Naive thymus-derived CD8-positive, alpha-beta T cell (primary cell): ENCODE results near the gene PKLR. TPM values are rescaled to one million over a fixed set of nuclear protein-coding genes. Genes with fewer than 3 reads are reported as not detected.

ENCODE experiments used
- ATAC-seq, 2 donors: fragments of 150-1000 bp; cut with Tn5 transposase in 1 of 2; sonication (Bioruptor Pico), chemical (Tn5 transposase) in 1 of 2; 1 replicate in 1 of 2; 2 replicates in 1 of 2; pipeline ENCODE4 v1.10.0; 2021; ENCODE audit warnings: mild to moderate bottlenecking in 2 of 2, moderate library complexity in 2 of 2
- POLR2A ChIA-PET: fragments of 350-600 bp; sonication (Branson Sonifier 250); formaldehyde crosslinking; loops from one replicate; lab custom pipeline; 2021; ENCODE audit warnings: antibody characterized with exemption; lab: Charles Lee
- DNase-seq, 10 donors: peaks; one replicate each; pipeline versions ENCODE4 v3.0.0 to v3.0.0-alpha.2; 2020 to 2022
- H3K27ac Mint-ChIP-seq, 10 donors: one replicate each; pipeline ENCODE4 v1.8.0; 2020 to 2022; ENCODE audit warnings: mild to moderate bottlenecking in 10 of 10, mixed read lengths in 10 of 10, moderate library complexity in 4 of 10, inconsistent platforms in 1 of 10
- H3K27me3 Mint-ChIP-seq, 5 donors: one replicate each; pipeline ENCODE4 v1.8.0; 2021 to 2022; ENCODE audit warnings: mixed read lengths in 5 of 5
- H3K36me3 Mint-ChIP-seq, 3 donors: one replicate each; pipeline ENCODE4 v1.8.0; 2020 to 2022; ENCODE audit warnings: mixed read lengths in 3 of 3, mild to moderate bottlenecking in 2 of 3, inconsistent platforms in 1 of 3
- H3K4me1 Mint-ChIP-seq, 4 donors: one replicate each; pipeline ENCODE4 v1.8.0; 2021 to 2022; ENCODE audit warnings: mixed read lengths in 4 of 4
- H3K4me3 Mint-ChIP-seq, 10 donors: one replicate each; pipeline ENCODE4 v1.8.0; 2020 to 2022; ENCODE audit warnings: mild to moderate bottlenecking in 10 of 10, mixed read lengths in 10 of 10, moderate library complexity in 6 of 10, inconsistent platforms in 1 of 10
- H3K9me3 Mint-ChIP-seq, 9 donors: one replicate each; pipeline ENCODE4 v1.8.0; 2020 to 2022; ENCODE audit warnings: mixed read lengths in 9 of 9, mild to moderate bottlenecking in 3 of 9, inconsistent platforms in 1 of 9, moderate library complexity in 1 of 9
- polyA plus RNA-seq, 3 donors: library from polyadenylated mRNA; unstranded; fragments of 300-500 nt; fragmentation: Illumina TruSeq; gene quantifications; one replicate each; pipeline ENCODE4 v1.2.3, GENCODE V29; 2021
- total RNA-seq, 8 experiments: library from RNA in 2 of 8; stranded (reverse) in 2 of 8; gene quantifications; one replicate each; pipeline ENCODE4 v1.2.3 and lab custom pipeline; 2021 to 2026

The PKLR gene
- total and polyA plus RNA-seq, 5 experiments from 2014 or later = not detected

DNA sequence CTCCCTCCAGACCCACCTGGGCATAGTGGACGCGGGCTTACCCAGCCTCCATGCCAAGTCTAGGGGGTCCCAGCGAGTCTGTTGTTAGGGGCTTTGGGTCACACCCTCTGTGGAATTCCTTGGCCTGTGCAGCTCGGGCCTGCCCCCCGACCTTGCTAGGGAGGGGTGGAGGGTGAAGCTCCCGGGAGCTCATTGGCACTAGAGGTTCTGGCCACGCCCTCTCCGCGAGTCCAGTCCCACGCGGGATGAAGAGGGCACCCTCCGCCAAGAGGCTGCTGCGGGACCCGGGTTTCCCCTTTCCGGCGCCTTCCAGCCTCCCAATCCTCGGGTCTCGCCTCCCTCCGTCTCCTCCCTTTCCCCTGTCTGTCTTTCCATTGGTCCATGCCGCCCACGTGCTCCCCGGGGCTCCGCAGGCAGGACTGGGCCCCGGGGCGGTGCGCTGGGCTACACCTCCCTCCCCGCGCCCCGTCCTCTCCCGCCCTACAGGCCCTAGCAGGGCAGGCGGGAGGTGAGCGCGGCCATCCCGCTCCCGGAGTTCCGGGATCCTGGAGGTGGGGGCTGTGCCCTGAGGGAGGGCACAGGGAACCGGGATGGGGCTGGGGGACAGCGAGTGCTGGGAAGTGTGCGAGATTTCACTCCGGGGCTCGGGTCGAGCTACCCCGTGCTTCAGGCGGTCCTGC lies 22.9 kb upstream of the PKLR start:
- Mint-ChIP-seq H3K36me3 (peaks cover 0 to 5% (median 0%) of the 10 kb centered on the region in 3 donors), H3K9me3 (no peaks in the 10 kb centered on the region), H3K27me3 (no peaks in the 10 kb centered on the region), H3K27ac (peak overlapping the region; percentile 72 to 94 (median 82)), H3K4me3 (peak overlapping the region; percentile 82 to 93 (median 90)), H3K4me1 (peaks cover 18 to 41% (median 34%) of the 10 kb centered on the region in 4 donors)
- ATAC-seq = peak; percentile 81 to 83
- POLR2A ChIA-PET = interaction anchor here (0.7 to 5.4 kb wide), 12 partner anchors 14 to 1362 kb away, joined by 3 to 37 read pairs (median 4); partner anchors contain the start of genes CLK2, ENTREP3, FDPS and HCN3
- peak; percentile 72 to 91 (median 84) for DNase-seq

DNA sequence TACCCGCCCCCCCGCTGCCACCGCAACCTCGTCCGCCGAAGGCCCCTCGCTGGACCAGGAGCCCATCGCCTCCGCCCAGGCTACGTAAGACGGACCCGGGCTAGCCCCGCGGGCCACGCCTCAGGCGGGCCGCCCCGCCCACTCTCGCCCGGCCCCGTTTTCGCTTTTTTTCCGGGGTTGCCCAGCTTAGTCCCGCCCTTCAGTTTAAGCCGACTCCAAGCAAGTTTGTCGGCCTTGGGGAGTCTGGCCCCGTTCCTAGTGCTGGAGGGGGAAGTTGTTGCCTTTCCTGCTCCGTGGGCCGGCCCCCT lies 22.4 kb upstream of the PKLR start:
- ATAC-seq = peak; percentile 59 to 60

DNA sequence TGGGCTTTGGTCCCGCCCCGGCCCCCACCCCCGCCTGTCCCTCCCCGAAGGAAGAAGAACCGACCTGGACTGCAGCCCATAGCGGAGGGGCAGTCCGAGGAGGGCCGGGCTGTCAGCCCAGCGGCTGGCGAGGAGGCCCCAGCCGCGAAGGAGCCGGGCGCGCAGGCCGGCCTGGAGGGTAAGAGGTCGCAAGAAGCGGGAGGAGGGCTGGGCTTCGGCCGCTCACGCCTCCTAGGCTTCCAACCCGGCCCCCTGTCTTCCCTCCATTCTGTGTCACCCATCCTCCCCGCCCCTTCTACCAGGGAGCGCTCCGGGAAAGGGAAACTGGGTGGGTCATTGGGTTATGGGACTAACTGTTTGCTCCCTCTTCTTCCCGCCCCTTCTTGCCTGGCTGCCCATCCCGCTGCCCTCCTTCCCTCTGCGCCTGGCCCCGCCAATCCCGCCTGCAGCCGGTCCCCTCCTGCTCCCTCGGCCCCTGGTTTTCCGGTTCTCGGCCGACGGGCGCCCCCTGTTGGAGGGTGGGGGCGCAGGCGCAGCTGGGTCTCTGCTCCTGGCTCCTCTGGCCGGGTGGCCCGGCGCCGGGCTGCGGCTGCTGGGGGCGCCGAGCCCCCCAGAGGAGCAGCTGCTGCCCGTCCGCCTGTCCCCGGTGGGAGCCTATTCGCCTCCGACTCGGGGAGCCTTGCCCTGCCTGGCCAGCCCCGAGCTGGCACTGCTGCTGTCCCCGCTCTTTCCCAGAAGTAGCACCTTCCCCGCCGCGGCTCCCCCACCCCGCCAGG lies 21.9 kb upstream of the PKLR start:
- peak overlapping the region in 7 of 10 donors; percentile 19 to 90 (median 81) for H3K27ac Mint-ChIP-seq
- H3K36me3 Mint-ChIP-seq = no peaks in the 10 kb centered on the region
- ATAC-seq (peak; percentile 54 to 62), DNase-seq (peak; percentile 67 to 93 (median 85))
- peaks cover 20 to 41% (median 35%) of the 10 kb centered on the region in 4 donors for H3K4me1 Mint-ChIP-seq
- H3K4me3 Mint-ChIP-seq = peak overlapping the region; percentile 82 to 93 (median 90)
- POLR2A ChIA-PET = interaction anchor here (0.7 to 5.4 kb wide), 12 partner anchors 13 to 82 kb away, joined by 3 to 37 read pairs (median 4); partner anchors contain the start of genes CLK2, ENTREP3, FDPS and HCN3
- no peaks in the 10 kb centered on the region for H3K9me3 Mint-ChIP-seq
- no peaks in the 10 kb centered on the region for H3K27me3 Mint-ChIP-seq

More for the DNA sequence above, 22.4 kb upstream of the PKLR start:
- Mint-ChIP-seq H3K27ac (peak overlapping the region in 9 of 10 donors; percentile 41 to 94 (median 83)), H3K9me3 (no peaks in the 10 kb centered on the region), H3K4me3 (peak overlapping the region; percentile 82 to 93 (median 90)), H3K4me1 (peaks cover 20 to 41% (median 35%) of the 10 kb centered on the region in 4 donors), H3K27me3 (no peaks in the 10 kb centered on the region), H3K36me3 (peaks cover 0 to 3% (median 0%) of the 10 kb centered on the region in 3 donors)
- POLR2A ChIA-PET = interaction anchor here (0.7 to 5.4 kb wide), 12 partner anchors 14 to 82 kb away, joined by 3 to 37 read pairs (median 4); partner anchors contain the start of genes CLK2, ENTREP3, FDPS and HCN3
- peak; percentile 46 to 85 (median 68) for DNase-seq

DNA sequence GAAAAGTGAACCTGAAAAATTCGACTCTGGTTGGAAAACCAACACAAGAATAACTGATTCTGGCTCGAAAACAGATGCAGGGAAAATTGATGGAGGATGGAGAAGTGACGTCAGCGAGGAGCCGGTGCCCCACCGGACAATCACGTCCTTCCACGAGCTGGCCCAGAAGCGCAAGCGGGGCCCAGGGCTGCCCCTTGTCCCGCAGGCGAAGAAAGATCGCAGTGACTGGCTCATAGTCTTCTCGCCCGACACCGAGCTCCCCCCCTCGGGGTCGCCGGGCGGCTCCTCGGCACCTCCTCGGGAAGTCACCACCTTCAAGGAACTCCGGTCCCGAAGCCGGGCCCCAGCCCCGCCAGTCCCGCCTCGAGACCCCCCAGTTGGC lies 21.3 kb upstream of the PKLR start:
- Mint-ChIP-seq H3K9me3 (no peaks in the 10 kb centered on the region), H3K27ac (peak overlapping the region in 1 of 10 donors; percentile 47), H3K4me1 (peaks cover 20 to 41% (median 35%) of the 10 kb centered on the region in 4 donors), H3K27me3 (no peaks in the 10 kb centered on the region), H3K4me3 (peak overlapping the region; percentile 62 to 86 (median 78)), H3K36me3 (no peaks in the 10 kb centered on the region)
- DNase-seq (no peak), ATAC-seq (no peak)
- POLR2A ChIA-PET = interaction anchor here (0.6 to 5.4 kb wide), 7 partner anchors 13 to 78 kb away, joined by 3 to 37 read pairs (median 20); partner anchors contain the start of genes CLK2, FDPS, HCN3 and SCAMP3

DNA sequence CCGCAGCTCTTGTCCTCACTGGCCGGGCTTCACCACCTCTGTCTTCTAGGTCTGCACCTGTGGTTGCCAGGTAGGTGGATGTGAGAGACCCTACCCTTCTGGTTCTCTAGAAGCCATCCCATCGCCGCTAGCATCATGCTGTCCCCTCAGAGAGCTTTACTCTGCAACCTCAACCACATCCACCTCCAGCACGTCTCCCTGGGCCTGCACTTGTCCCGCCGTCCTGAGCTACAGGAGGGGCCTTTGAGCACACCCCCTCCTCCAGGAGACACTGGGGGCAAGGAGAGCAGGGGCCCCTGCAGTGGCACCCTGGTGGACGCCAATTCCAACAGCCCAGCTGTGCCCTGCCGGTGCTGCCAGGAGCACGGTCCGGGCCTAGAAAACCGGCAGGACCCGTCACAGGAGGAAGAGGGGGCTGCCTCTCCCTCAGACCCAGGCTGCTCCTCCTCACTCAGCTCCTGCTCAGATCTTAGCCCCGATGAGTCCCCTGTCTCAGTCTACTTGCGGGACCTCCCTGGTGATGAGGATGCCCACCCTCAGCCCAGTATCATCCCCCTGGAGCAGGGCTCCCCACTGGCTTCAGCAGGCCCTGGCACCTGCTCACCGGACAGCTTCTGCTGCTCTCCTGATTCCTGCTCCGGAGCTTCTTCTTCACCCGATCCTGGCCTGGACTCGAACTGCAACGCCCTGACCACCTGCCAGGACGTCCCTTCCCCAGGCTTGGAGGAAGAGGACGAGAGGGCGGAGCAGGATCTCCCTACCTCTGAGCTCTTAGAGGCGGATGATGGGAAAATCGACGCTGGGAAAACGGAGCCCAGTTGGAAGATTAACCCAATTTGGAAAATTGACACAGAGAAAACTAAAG lies 20.6 kb upstream of the PKLR start:
- no peaks in the 10 kb centered on the region for H3K36me3 Mint-ChIP-seq
- H3K27ac Mint-ChIP-seq = peak overlapping the region in 1 of 10 donors; percentile 47
- no peaks in the 10 kb centered on the region for H3K9me3 Mint-ChIP-seq
- POLR2A ChIA-PET = interaction anchor here (0.6 to 5.4 kb wide), 8 partner anchors 12 to 78 kb away, joined by 3 to 37 read pairs (median 16); partner anchors contain the start of genes CLK2, FDPS, HCN3 and SCAMP3
- H3K27me3 Mint-ChIP-seq = no peaks in the 10 kb centered on the region
- ATAC-seq (no peak), DNase-seq (no peak)
- peaks cover 20 to 41% (median 35%) of the 10 kb centered on the region in 4 donors for H3K4me1 Mint-ChIP-seq
- H3K4me3 Mint-ChIP-seq = peak overlapping the region; percentile 62 to 86 (median 78)

DNA sequence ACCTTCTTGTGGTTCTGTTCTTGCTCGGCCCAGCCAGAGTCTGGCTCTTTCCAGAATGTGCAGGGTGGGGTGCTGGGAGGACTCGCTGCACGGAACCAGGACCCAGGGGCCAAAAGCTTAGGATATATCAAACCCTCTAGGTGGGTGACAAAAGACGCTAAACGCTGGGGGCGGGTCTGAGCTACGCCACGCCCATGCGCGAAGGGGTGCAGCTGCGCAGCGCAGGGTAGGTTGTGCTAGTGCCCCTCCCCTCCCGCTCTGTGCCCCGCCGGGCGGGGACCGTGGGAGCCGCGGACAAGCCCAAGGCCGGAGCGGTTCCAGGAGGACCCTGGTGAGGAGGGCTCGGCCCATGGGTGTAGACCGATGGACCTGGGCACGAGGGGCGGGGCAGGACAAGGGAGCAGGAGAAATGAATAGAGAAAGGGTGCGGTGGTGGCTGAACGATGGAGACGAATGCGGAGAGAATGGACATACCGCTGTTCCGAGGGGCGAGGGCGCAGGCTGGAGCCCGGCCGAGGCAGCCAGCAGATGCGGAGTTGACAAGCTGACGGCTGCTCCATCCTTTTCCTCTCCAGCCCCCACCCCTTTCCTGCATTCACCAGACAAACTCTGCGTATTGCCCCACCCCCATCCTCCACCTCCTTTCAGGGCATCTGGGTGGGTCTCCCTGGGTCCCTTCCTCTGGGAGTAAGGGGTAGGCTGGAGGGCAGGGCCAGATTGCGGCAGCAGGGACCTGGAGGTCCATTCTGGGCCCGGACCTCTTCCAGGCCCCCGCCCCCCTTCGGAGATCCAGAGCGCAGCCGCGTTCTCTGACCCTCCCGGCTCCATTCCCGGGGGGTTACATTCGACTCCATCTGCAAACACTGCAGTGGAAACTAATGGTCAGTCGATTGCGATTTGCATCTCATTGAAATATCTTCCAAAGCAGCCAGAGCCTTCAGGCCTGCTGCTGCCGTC lies 19.7 kb upstream of the PKLR start, which contains the start of gene RUSC1:
Gene RUSC1, plus strand, starts transcription at position 234 of the 957 bp plus-strand sequence. CDS start 880 bp downstream, outside the sequence.
- H3K4me3 Mint-ChIP-seq = peak within 1 kb of the TSS; percentile 72 to 86 (median 81)

DNA sequence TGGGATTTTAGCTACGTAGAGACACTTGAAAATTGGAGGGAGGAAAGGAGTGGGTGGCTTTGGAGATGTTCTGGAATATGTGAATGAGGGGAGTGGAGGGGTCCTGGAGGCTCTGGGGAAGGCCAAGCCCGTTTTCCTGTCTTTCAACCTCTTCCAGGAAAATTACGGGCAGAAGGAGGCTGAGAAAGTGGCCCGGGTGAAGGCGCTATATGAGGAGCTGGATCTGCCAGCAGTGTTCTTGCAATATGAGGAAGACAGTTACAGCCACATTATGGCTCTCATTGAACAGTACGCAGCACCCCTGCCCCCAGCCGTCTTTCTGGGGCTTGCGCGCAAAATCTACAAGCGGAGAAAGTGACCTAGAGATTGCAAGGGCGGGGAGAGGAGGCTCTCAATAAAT lies 19.0 kb upstream of the PKLR start:
- no peaks in the 10 kb centered on the region for H3K9me3 Mint-ChIP-seq
- H3K27ac Mint-ChIP-seq = peak overlapping the region in 8 of 10 donors; percentile 21 to 87 (median 59)

More for the DNA sequence above, 19.7 kb upstream of the PKLR start, which contains the start of gene RUSC1:
- H3K9me3 Mint-ChIP-seq = no peaks in the 10 kb centered on the region
- peaks cover 0 to 5% (median 0%) of the 10 kb centered on the region in 3 donors for H3K36me3 Mint-ChIP-seq
- peak; percentile 36 to 47 for ATAC-seq
- H3K27me3 Mint-ChIP-seq = no peaks in the 10 kb centered on the region
- H3K27ac Mint-ChIP-seq = peak within 1 kb of the TSS in 9 of 10 donors; percentile 21 to 87 (median 55)
- peak; percentile 58 to 84 (median 72) for DNase-seq
- POLR2A ChIA-PET = interaction anchor here (0.6 to 5.4 kb wide), 6 partner anchors 13 to 70 kb away, joined by 3 to 37 read pairs (median 12); partner anchors contain the start of genes CLK2, FDPS and HCN3
- peaks cover 17 to 36% (median 31%) of the 10 kb centered on the region in 4 donors for H3K4me1 Mint-ChIP-seq

DNA sequence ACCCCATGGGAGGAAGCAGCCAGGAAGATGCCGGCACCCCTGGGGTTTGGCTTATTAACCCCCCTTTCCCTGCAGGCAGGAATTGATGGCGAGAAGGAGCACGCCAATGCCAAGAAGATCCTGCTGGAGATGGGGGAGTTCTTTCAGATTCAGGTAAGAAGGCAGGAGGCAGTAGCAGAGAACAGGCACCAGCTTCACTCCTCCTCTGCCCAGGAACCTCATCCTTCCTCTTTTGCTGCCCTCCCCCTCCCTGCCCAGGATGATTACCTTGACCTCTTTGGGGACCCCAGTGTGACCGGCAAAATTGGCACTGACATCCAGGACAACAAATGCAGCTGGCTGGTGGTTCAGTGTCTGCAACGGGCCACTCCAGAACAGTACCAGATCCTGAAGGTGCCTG lies 18.3 kb upstream of the PKLR start:
- Mint-ChIP-seq H3K27me3 (no peaks in the 10 kb centered on the region), H3K9me3 (no peaks in the 10 kb centered on the region), H3K4me1 (peaks cover 16 to 26% (median 24%) of the 10 kb centered on the region in 4 donors), H3K36me3 (peaks cover 0 to 15% (median 0%) of the 10 kb centered on the region in 3 donors), H3K27ac (peak overlapping the region in 2 of 10 donors; percentile 21 to 63), H3K4me3 (peak overlapping the region in 7 of 10 donors; percentile 19 to 86 (median 67))
- DNase-seq (no peak), ATAC-seq (no peak)
- POLR2A ChIA-PET = interaction anchor here (1.7 kb wide), 1 partner anchor 11 kb away, joined by 3 read pairs; the partner anchor contains the start of gene FDPS

More for the DNA sequence above, 19.0 kb upstream of the PKLR start:
- H3K4me3 Mint-ChIP-seq = peak overlapping the region; percentile 72 to 86 (median 80)
- DNase-seq (no peak), ATAC-seq (no peak)
- POLR2A ChIA-PET = interaction anchor here (1.2 to 5.4 kb wide), 2 partner anchors 12 to 70 kb away, joined by 5 to 37 read pairs; partner anchors contain the start of gene FDPS
- H3K36me3 Mint-ChIP-seq = peaks cover 0 to 9% (median 0%) of the 10 kb centered on the region in 3 donors
- no peaks in the 10 kb centered on the region for H3K27me3 Mint-ChIP-seq
- H3K4me1 Mint-ChIP-seq = peaks cover 16 to 29% (median 27%) of the 10 kb centered on the region in 4 donors

DNA sequence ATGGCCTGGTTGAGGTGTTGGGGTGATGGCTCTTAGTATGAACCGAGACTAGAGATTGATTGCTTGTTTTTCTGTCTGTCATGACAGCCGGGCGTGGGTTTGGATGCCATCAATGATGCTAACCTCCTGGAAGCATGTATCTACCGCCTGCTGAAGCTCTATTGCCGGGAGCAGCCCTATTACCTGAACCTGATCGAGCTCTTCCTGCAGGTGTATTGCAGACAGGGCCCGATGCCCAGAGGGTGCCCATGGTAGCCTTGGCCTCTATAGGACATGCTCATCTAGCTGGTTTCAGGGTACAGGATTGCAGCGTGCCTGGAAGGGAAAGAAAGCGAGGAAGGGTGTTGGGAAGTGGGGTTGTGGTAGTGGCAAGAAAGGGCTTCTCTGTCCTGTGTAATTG lies 16.8 kb upstream of the PKLR start:
- H3K9me3 Mint-ChIP-seq = no peaks in the 10 kb centered on the region
- peaks cover 0 to 21% (median 5%) of the 10 kb centered on the region in 3 donors for H3K36me3 Mint-ChIP-seq
- peaks cover 20 to 29% (median 24%) of the 10 kb centered on the region in 4 donors for H3K4me1 Mint-ChIP-seq
- POLR2A ChIA-PET = interaction anchor here (0.6 to 1.7 kb wide), 4 partner anchors 10 to 365 kb away, joined by 3 to 4 read pairs (median 3); partner anchors contain the start of genes CLK2 and FDPS
- DNase-seq (no peak), ATAC-seq (no peak)
- H3K4me3 Mint-ChIP-seq = no peak overlapping the region
- no peaks in the 10 kb centered on the region for H3K27me3 Mint-ChIP-seq
- H3K27ac Mint-ChIP-seq = peak overlapping the region in 1 of 10 donors; percentile 69

DNA sequence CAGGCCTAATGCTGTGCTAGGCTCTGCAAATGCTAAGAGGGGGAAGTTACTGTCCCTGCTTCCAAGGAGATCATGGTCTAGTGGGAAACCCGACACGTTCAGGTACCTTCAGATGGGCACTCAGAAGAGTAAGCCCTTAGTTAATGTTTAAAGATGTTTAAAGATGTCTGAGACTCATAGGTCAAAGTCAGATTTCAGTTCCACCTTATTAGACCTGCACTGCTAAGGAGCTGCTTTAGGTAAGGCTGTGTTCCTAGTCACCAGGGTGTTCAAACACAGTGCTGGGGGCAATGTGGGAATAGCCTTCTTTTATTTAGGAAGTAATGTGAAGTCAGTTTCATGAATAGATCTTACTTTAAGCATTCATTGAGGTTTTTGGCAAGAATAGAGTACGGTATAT lies 15.7 kb upstream of the PKLR start:
- no peak overlapping the region for H3K4me3 Mint-ChIP-seq

More for the DNA sequence above, 15.7 kb upstream of the PKLR start:
- H3K9me3 Mint-ChIP-seq = no peaks in the 10 kb centered on the region
- peaks cover 19 to 24% (median 22%) of the 10 kb centered on the region in 4 donors for H3K4me1 Mint-ChIP-seq
- POLR2A ChIA-PET = no interaction called here
- H3K27ac Mint-ChIP-seq = no peak overlapping the region
- H3K27me3 Mint-ChIP-seq = no peaks in the 10 kb centered on the region
- ATAC-seq (no peak), DNase-seq (no peak)
- H3K36me3 Mint-ChIP-seq = peaks cover 0 to 32% (median 5%) of the 10 kb centered on the region in 3 donors
